Breast epithelium (tissue), 4 donors: Measurements from ENCODE around the gene CDK6. TPM values are rescaled to one million over a fixed set of nuclear protein-coding genes. Genes with fewer than 3 reads are reported as not detected.

Experiments used
- DNase-seq, 2 donors: peaks; one replicate each; pipeline ENCODE4 v3.0.0-alpha.2; 2019; ENCODE audit warnings: low spot score in 2 of 2
- H3K27ac ChIP-seq, 2 donors: fragments of 200-600 bp; sonication (generic) in 1 of 2; one replicate each; pipeline ENCODE4 v1.5.1; 2016 to 2019; ENCODE audit warnings: mild to moderate bottlenecking in 1 of 2
- H3K27me3 ChIP-seq, 2 donors: fragments of 200-600 bp; sonication (generic) in 1 of 2; one replicate each; pipeline versions ENCODE4 v1.5.1 to v1.6.0; 2017 to 2019; ENCODE audit warnings: control low read depth in 1 of 2, mild to moderate bottlenecking in 1 of 2
- H3K36me3 ChIP-seq: fragments of 200-600 bp; one replicate; pipeline ENCODE4 v1.5.1; 2019
- H3K4me1 ChIP-seq, 2 donors: fragments of 200-600 bp; sonication (generic); one replicate each; pipeline ENCODE4 v1.5.1; 2016 to 2019; ENCODE audit warnings: control low read depth in 1 of 2
- H3K4me3 ChIP-seq, 3 donors: fragments of 200-600 bp; sonication (generic); 1 replicate in 2 of 3; 2 replicates in 1 of 3; pipeline ENCODE4 v1.5.1; 2016 to 2019; ENCODE audit warnings: mild to moderate bottlenecking in 3 of 3, moderate library complexity in 2 of 3
- H3K9me3 ChIP-seq, 2 donors: fragments of 200-600 bp; sonication (generic) in 1 of 2; one replicate each; pipeline ENCODE4 v1.5.1; 2016 to 2019; ENCODE audit warnings: control low read depth in 1 of 2
- CTCF ChIP-seq, 3 donors: fragments of 450-650 bp; IDR thresholded peaks; one replicate each; pipeline ENCODE4 v1.5.1; 2016 to 2017; ENCODE audit warnings: antibody characterized with exemption in 3 of 3, mild to moderate bottlenecking in 3 of 3, moderate library complexity in 3 of 3
- POLR2A ChIP-seq: fragments of 450-650 bp; IDR thresholded peaks from one replicate; pipeline ENCODE4 v1.6.1; 2016; ENCODE audit warnings: antibody characterized with exemption, mild to moderate bottlenecking, moderate library complexity
- POLR2AphosphoS5 ChIP-seq, 3 donors: sonication (generic); formaldehyde crosslinking; IDR thresholded peaks; one replicate each; pipeline ENCODE4 v1.6.1; 2017; ENCODE audit warnings: antibody characterized with exemption in 3 of 3
- intact Hi-C: fragments of 100-400 bp; cut with DNase I; formaldehyde crosslinking; loops from one replicate; pipeline ENCODE4 v1.15.1; 2023; ENCODE audit warnings: low total_unique reads
- total RNA-seq, 3 donors: library from RNA; depleted of rRNA; stranded (reverse); fragments of >200 nt; gene quantifications; one replicate each; pipeline ENCODE4 v1.1.0, GENCODE V29; 2016

Gene CDK6
- total RNA-seq, 3 donors from 2014 or later = 12.8 to 26.2 (median 23.6) TPM

GRCh38 chr7:92854501-92855238, 18.3 kb upstream of the CDK6 start:
- H3K4me1 ChIP-seq = no peaks in the 10 kb centered on the region
- no peak overlapping the region for H3K4me3 ChIP-seq
- H3K27me3 ChIP-seq = no peaks in the 10 kb centered on the region
- H3K9me3 ChIP-seq = no peaks in the 10 kb centered on the region
- DNase-seq = no peak
- no peaks in the 10 kb centered on the region for H3K36me3 ChIP-seq
- intact Hi-C loops = loop anchor here (10.0 kb wide), 1 partner anchor 210 kb away; no protein-coding TSS in a partner anchor
- no peak overlapping the region for H3K27ac ChIP-seq
- TF ChIP-seq POLR2A (no peak), CTCF (IDR thresholded peaks at IDR 0.05) (no peak), POLR2AphosphoS5 (IDR thresholded peaks at IDR 0.05) (no peak)

GRCh38 chr7:92851732-92852131, 15.4 kb upstream of the CDK6 start:
- H3K36me3 ChIP-seq = no peaks in the 10 kb centered on the region
- H3K4me3 ChIP-seq = no peak overlapping the region
- TF ChIP-seq POLR2A = no peak
- TF ChIP-seq POLR2AphosphoS5 (IDR thresholded peaks at IDR 0.05) = no peak
- TF ChIP-seq CTCF (IDR thresholded peaks at IDR 0.05) = no peak
- intact Hi-C loops = loop anchor here (10.0 kb wide), 1 partner anchor 213 kb away; no protein-coding TSS in a partner anchor
- no peak overlapping the region for H3K27ac ChIP-seq
- H3K27me3 ChIP-seq = no peaks in the 10 kb centered on the region
- H3K4me1 ChIP-seq = no peaks in the 10 kb centered on the region
- no peak for DNase-seq
- no peaks in the 10 kb centered on the region for H3K9me3 ChIP-seq

- no peak for TF ChIP-seq POLR2AphosphoS5 (IDR thresholded peaks at IDR 0.05)
- no peak for TF ChIP-seq POLR2A
- TF ChIP-seq CTCF (IDR thresholded peaks at IDR 0.05) = no peak
- intact Hi-C loops = loop anchor here (10.0 kb wide), 1 partner anchor 214 kb away; no protein-coding TSS in a partner anchor
- Histone ChIP-seq H3K36me3 (no peaks in the 10 kb centered on the region), H3K4me1 (no peaks in the 10 kb centered on the region), H3K27me3 (no peaks in the 10 kb centered on the region), H3K27ac (no peak overlapping the region), H3K9me3 (no peaks in the 10 kb centered on the region), H3K4me3 (no peak overlapping the region)
- DNase-seq = no peak
These were observed 14.1 kb upstream of the CDK6 start for GRCh38 chr7:92850516-92850915.

- TF ChIP-seq CTCF (IDR thresholded peaks at IDR 0.05) (no peak), POLR2A (no peak), POLR2AphosphoS5 (IDR thresholded peaks at IDR 0.05) (no peak)
- Histone ChIP-seq H3K4me1 (no peaks in the 10 kb centered on the region), H3K4me3 (no peak overlapping the region), H3K27me3 (no peaks in the 10 kb centered on the region), H3K27ac (no peak overlapping the region), H3K9me3 (no peaks in the 10 kb centered on the region), H3K36me3 (no peaks in the 10 kb centered on the region)
- no peak for DNase-seq
- intact Hi-C loops = no loop called here
These were observed 12.9 kb upstream of the CDK6 start for GRCh38 chr7:92849322-92849721.

- no peaks in the 10 kb centered on the region for H3K4me1 ChIP-seq
- H3K27me3 ChIP-seq = no peaks in the 10 kb centered on the region
- no peaks in the 10 kb centered on the region for H3K9me3 ChIP-seq
- TF ChIP-seq CTCF (IDR thresholded peaks at IDR 0.05) = no peak
- TF ChIP-seq POLR2AphosphoS5 (IDR thresholded peaks at IDR 0.05) = no peak
- no peak for TF ChIP-seq POLR2A
- no peak for DNase-seq
- H3K27ac ChIP-seq = no peak overlapping the region
- H3K4me3 ChIP-seq = no peak overlapping the region
- intact Hi-C loops = no loop called here
- H3K36me3 ChIP-seq = no peaks in the 10 kb centered on the region
These were observed 12.5 kb upstream of the CDK6 start for GRCh38 chr7:92848851-92849250.
